CD14-positive monocyte (primary cell): ENCODE results near the gene ALPK3. TPM values are rescaled to one million over a fixed set of nuclear protein-coding genes. Genes with fewer than 3 reads are reported as not detected.

Source experiments
- DNase-seq, 3 donors: peaks; one replicate each; pipeline ENCODE4 v3.0.0-alpha.2; 2011 to 2022
- H2AFZ ChIP-seq: 2 replicates; pipeline ENCODE4 v1.6.0; 2012; ENCODE audit warnings: mild to moderate bottlenecking, low read depth, low read length, inconsistent platforms; ENCODE audit not compliant: insufficient read depth, poor library complexity, severe bottlenecking
- H3K27ac ChIP-seq, 2 donors: 1 replicate in 1 of 2; 2 replicates in 1 of 2; pipeline ENCODE4 v1.5.1; 2012 to 2013; ENCODE audit warnings: low read length in 2 of 2, control low read depth in 1 of 2, inconsistent platforms in 1 of 2, low read depth in 1 of 2, mild to moderate bottlenecking in 1 of 2
- H3K27me3 ChIP-seq, 2 donors: one replicate each; pipeline versions ENCODE4 v1.6.0 to v1.6.1; 2011 to 2013; ENCODE audit warnings: low read length in 2 of 2; ENCODE audit not compliant: control insufficient read depth in 2 of 2, insufficient read depth in 2 of 2
- H3K36me3 ChIP-seq, 2 donors: replicated peaks in 1 of 2; 1 replicate in 1 of 2; 2 replicates in 1 of 2; pipeline versions ENCODE4 v1.5.1 to v1.6.1; 2012 to 2013; ENCODE audit warnings: low read length in 2 of 2, control low read depth in 1 of 2, inconsistent platforms in 1 of 2, mild to moderate bottlenecking in 1 of 2; ENCODE audit not compliant: insufficient read depth in 2 of 2, control insufficient read depth in 1 of 2
- H3K4me1 ChIP-seq, 2 donors: 1 replicate in 1 of 2; 2 replicates in 1 of 2; pipeline versions ENCODE4 v1.5.1 to v1.6.1; 2012 to 2013; ENCODE audit warnings: low read length in 2 of 2, control low read depth in 1 of 2, inconsistent platforms in 1 of 2, mild to moderate bottlenecking in 1 of 2, moderate library complexity in 1 of 2; ENCODE audit not compliant: insufficient read depth in 2 of 2, control insufficient read depth in 1 of 2
- H3K4me2 ChIP-seq: replicated peaks from 2 replicates; pipeline ENCODE3; 2012; ENCODE audit warnings: low read length, moderate library complexity, mild to moderate bottlenecking; ENCODE audit not compliant: poor library complexity, severe bottlenecking; ENCODE audit errors: extremely low read depth
- H3K4me3 ChIP-seq, 3 experiments: fragments of 200-600 bp in 1 of 3; sonication (generic) in 1 of 3; replicated peaks in 1 of 3; 1 replicate in 2 of 3; 2 replicates in 1 of 3; pipeline ENCODE4 v1.5.1; 2011 to 2013; ENCODE audit warnings: low read length in 3 of 3, mild to moderate bottlenecking in 3 of 3, control low read depth in 2 of 3, low read depth in 2 of 3, inconsistent platforms in 1 of 3, moderate library complexity in 1 of 3
- H3K79me2 ChIP-seq: 2 replicates; pipeline ENCODE4 v1.6.0; 2012; ENCODE audit warnings: mild to moderate bottlenecking, control low read depth, inconsistent platforms, low read length, moderate library complexity; ENCODE audit not compliant: insufficient read depth
- H3K9ac ChIP-seq: 2 replicates; pipeline ENCODE4 v1.6.0; 2017; ENCODE audit warnings: low read length, mild to moderate bottlenecking; ENCODE audit not compliant: insufficient read depth, poor library complexity, severe bottlenecking
- H3K9me3 ChIP-seq, 2 donors: replicated peaks in 1 of 2; 1 replicate in 1 of 2; 2 replicates in 1 of 2; pipeline versions ENCODE4 v1.5.1 to v1.6.1; 2012 to 2013; ENCODE audit warnings: low read length in 2 of 2, control low read depth in 1 of 2; ENCODE audit not compliant: control insufficient read depth in 1 of 2, insufficient read depth in 1 of 2
- H4K20me1 ChIP-seq: 2 replicates; pipeline ENCODE4 v1.6.0; 2012; ENCODE audit warnings: mild to moderate bottlenecking, low read length, control low read depth, moderate library complexity; ENCODE audit not compliant: insufficient read depth
- H3K27ac Mint-ChIP-seq, 7 donors: one replicate each; pipeline ENCODE4 v1.8.0; 2020; ENCODE audit warnings: mild to moderate bottlenecking in 7 of 7, mixed read lengths in 7 of 7, moderate library complexity in 6 of 7, inconsistent platforms in 2 of 7
- H3K27me3 Mint-ChIP-seq, 3 donors: one replicate each; pipeline ENCODE4 v1.8.0; 2021 to 2022; ENCODE audit warnings: low read depth in 3 of 3, mild to moderate bottlenecking in 3 of 3, mixed read lengths in 3 of 3, moderate library complexity in 3 of 3, inconsistent platforms in 1 of 3
- H3K36me3 Mint-ChIP-seq, 2 donors: one replicate each; pipeline ENCODE4 v1.8.0; 2020; ENCODE audit warnings: mixed read lengths in 2 of 2, inconsistent platforms in 1 of 2, mild to moderate bottlenecking in 1 of 2
- H3K4me1 Mint-ChIP-seq: one replicate; pipeline ENCODE4 v1.8.0; 2020; ENCODE audit warnings: mild to moderate bottlenecking, mixed read lengths
- H3K4me3 Mint-ChIP-seq, 2 donors: one replicate each; pipeline ENCODE4 v1.8.0; 2020; ENCODE audit warnings: mild to moderate bottlenecking in 2 of 2, mixed read lengths in 2 of 2, moderate library complexity in 1 of 2
- H3K9me3 Mint-ChIP-seq, 7 donors: one replicate each; pipeline ENCODE4 v1.8.0; 2020 to 2022; ENCODE audit warnings: mixed read lengths in 7 of 7, mild to moderate bottlenecking in 6 of 7, moderate library complexity in 6 of 7, inconsistent platforms in 2 of 7
- CTCF ChIP-seq: fragments of 200-600 bp; IDR thresholded peaks from one replicate; pipeline ENCODE4 v1.8.0; 2022; ENCODE audit warnings: antibody characterized with exemption, mild to moderate bottlenecking
- WGBS: methylation state at CpG from one replicate; pipeline ENCODE4 v1.1.5; 2013; ENCODE audit warnings: missing lambda C conversion rate; ENCODE audit not compliant: insufficient coverage; 5-methylcytosine and 5-hydroxymethylcytosine counted together
- intact Hi-C, 2 donors: fragments of 100-400 bp; cut with micrococcal nuclease; formaldehyde crosslinking; loops; one replicate each; pipeline versions ENCODE4 v1.15.0 to v1.15.1; 2023
- polyA plus RNA-seq, 3 donors: library from polyadenylated mRNA; depleted of rRNA in 1 of 3; unstranded in 2 of 3; stranded (reverse) in 1 of 3; fragments of 300-500 nt in 2 of 3; fragments of >200 nt in 1 of 3; fragmentation: Illumina TruSeq in 2 of 3; gene quantifications; 1 replicate in 2 of 3; 2 replicates in 1 of 3; pipeline ENCODE4 v1.2.3, GENCODE V29; 2012 to 2021

Gene ALPK3
- polyA plus RNA-seq, 3 donors = 0.02 to 0.12 TPM; not detected in 1

- H3K27ac Mint-ChIP-seq = no peak overlapping the region
Observed at GRCh38 chr15:84880007-84880406, 62.9 kb downstream of the ALPK3 start.

DNA sequence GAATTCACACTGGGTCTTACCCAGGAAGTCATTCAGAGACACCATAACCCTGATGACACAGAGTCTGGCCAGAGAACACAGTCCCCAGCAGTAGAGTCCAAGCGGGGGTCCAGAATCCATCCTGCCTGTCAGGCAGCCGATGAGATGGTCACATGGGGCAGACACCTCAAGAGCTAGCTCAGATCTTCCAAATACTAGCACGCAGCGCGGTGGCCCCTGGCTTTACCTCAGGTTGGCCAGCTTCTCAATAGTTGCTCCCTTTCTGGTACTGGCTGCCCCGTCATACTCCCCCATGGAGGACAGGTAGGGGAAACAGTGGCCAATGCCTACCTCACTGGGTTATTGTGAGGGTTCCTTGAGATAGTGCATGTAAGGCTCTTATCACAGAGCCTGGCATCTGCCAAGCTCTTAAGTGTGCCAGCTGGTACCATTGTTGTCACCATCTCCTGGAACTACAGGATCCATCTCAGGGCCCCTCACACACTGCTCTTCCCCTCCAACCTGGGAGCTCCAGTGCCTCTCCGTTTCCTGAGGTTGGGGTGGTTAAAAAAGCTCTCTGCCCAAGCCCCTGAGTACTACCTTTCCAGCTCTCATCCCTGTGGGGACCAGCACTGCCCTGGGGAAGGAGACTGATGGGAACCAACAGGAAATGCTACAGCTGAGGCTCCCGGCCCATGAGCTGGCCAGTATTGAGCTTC is 63.8 kb downstream of the ALPK3 start:
- Histone ChIP-seq H3K27me3 (no peaks in the 10 kb centered on the region), H4K20me1 (no peaks in the 10 kb centered on the region), H3K9me3 (no peaks in the 10 kb centered on the region), H2AFZ (no peak overlapping the region), H3K36me3 (no peaks in the 10 kb centered on the region), H3K4me3 (no peak overlapping the region), H3K27ac (no peak overlapping the region), H3K9ac (no peak overlapping the region), H3K4me2 (no peak overlapping the region), H3K4me1 (no peaks in the 10 kb centered on the region), H3K79me2 (no peaks in the 10 kb centered on the region)
- H3K36me3 Mint-ChIP-seq = no peaks in the 10 kb centered on the region
- TF ChIP-seq CTCF = no peak
- no peak for DNase-seq
- H3K27me3 Mint-ChIP-seq = peaks cover 0 to 3% (median 2%) of the 10 kb centered on the region in 3 donors
- no peak overlapping the region for H3K4me3 Mint-ChIP-seq
- WGBS = 94% methylated on average over 7 of the region's 8 CpGs
- peaks cover 6% of the 10 kb centered on the region for H3K4me1 Mint-ChIP-seq
- intact Hi-C loops = no loop called here
- no peak overlapping the region for H3K27ac Mint-ChIP-seq
- H3K9me3 Mint-ChIP-seq = no peaks in the 10 kb centered on the region

More at GRCh38 chr15:84880007-84880406, 62.9 kb downstream of the ALPK3 start:
- H3K9ac ChIP-seq = no peak overlapping the region
- Mint-ChIP-seq H3K9me3 (no peaks in the 10 kb centered on the region), H3K4me3 (no peak overlapping the region), H3K27me3 (peaks cover 0 to 3% (median 2%) of the 10 kb centered on the region in 3 donors), H3K4me1 (peaks cover 6% of the 10 kb centered on the region), H3K36me3 (no peaks in the 10 kb centered on the region)
- 100% methylated on average over 1 of the region's 3 CpGs for WGBS
- H3K4me3 ChIP-seq = no peak overlapping the region
- intact Hi-C loops = no loop called here
- H3K9me3 ChIP-seq = no peaks in the 10 kb centered on the region
- no peak for TF ChIP-seq CTCF
- H3K79me2 ChIP-seq = no peaks in the 10 kb centered on the region
- H4K20me1 ChIP-seq = no peaks in the 10 kb centered on the region
- DNase-seq = no peak
- no peaks in the 10 kb centered on the region for H3K36me3 ChIP-seq
- no peak overlapping the region for H3K4me2 ChIP-seq
- no peaks in the 10 kb centered on the region for H3K27me3 ChIP-seq
- no peak overlapping the region for H3K27ac ChIP-seq
- H3K4me1 ChIP-seq = no peaks in the 10 kb centered on the region
- no peak overlapping the region for H2AFZ ChIP-seq
